Measurements from ENCODE around the gene IGF1. TPM values are rescaled to one million over a fixed set of nuclear protein-coding genes. Genes with fewer than 3 reads are reported as not detected.
"Not testable (repeated sequence)": the region's sequence is repeated elsewhere in the genome, so short reads cannot be mapped to it uniquely, and the experiment has no call there.

The IGF1 gene
- total RNA-seq, 1 donor from 2014 or later = 20.1 TPM

GRCh38 chr12:102407776-102408486 lies 72.4 kb downstream of the IGF1 start:
- DNase-seq (ENCODE audit: low spot score) = no peak
- intact Hi-C loops (cut with DNase I) = no loop called here

DNA sequence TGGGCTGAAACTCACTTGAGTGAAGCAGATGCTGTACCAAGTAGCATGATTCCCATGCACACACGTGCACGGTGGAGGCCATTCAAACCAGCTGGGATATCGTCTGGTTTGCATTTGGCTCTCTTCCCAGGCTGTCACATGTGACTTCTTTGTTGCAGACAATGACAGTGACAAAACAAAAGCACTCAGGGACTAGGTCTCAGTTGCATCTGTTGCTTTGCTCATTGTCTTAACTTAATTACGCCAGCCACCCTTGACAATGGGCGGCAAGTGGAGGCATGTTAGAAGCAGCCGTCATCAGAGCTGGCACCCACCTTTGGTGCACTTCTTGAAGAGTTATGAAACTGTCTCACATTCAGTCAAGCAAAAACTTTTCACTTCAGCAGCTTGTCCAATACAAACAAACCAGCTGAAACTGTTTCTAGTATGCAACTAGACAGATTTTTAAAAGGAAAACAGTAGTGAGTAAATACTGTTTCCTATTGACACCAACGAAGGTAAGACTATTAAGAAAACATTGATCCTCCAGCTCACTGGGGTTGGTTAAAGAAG lies 74.3 kb downstream of the IGF1 start:
- DNase-seq (ENCODE audit: low spot score) = no peak
- intact Hi-C loops (cut with DNase I) = no loop called here

GRCh38 chr12:102401087-102401486 lies 79.3 kb downstream of the IGF1 start:
- intact Hi-C loops (cut with DNase I) = no loop called here
- DNase-seq (ENCODE audit: low spot score) = no peak

- intact Hi-C loops (cut with DNase I) = no loop called here
- no peak for DNase-seq (ENCODE audit: low spot score)
Measured at GRCh38 chr12:102399653-102400052, 80.7 kb downstream of the IGF1 start.

DNA sequence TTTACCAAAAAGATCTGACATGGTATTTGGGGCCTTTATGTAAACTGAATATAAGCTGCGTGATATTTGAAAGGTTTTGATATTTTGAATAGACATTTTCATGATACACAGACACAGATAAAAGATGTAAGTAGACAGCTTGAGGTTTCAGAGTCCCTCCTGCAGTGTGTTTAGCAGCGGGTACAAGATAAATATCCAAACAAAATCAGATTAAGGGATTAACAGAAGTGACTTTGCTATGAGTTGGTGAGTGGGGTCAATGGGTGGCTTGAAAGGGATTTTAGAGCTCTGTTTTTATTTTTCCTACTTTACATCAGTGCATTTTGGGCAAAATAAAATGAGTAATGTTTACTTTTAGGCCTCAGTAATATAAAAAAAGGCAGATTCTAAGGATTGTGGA lies 84.1 kb downstream of the IGF1 start:
- no peak for DNase-seq (ENCODE audit: low spot score)
- intact Hi-C loops (cut with DNase I) = no loop called here

- DNase-seq (ENCODE audit: low spot score) = no peak
- intact Hi-C loops (cut with DNase I) = no loop called here
Measured at GRCh38 chr12:102394200-102394599, 86.2 kb downstream of the IGF1 start.

DNA sequence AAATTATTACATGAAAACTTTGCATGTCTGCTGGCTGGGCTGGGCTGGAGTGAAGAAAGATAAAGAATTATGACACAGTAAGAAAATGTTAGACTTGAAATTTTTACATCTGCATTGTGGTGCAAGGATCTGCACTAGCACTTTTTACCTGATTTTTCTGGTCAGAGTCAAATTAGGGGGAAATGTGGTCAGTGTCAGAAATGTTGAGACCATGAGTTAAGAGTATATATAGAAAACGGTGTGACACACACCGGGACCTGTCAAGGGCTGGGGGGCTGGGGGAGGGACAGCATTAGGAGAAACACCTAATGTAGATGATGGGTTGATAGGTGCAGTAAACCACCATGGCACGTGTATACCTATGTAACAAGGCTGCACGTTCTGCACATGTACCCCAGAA lies 90.3 kb downstream of the IGF1 start:
- intact Hi-C loops (cut with DNase I) = no loop called here
- DNase-seq (ENCODE audit: low spot score) = no peak

DNA sequence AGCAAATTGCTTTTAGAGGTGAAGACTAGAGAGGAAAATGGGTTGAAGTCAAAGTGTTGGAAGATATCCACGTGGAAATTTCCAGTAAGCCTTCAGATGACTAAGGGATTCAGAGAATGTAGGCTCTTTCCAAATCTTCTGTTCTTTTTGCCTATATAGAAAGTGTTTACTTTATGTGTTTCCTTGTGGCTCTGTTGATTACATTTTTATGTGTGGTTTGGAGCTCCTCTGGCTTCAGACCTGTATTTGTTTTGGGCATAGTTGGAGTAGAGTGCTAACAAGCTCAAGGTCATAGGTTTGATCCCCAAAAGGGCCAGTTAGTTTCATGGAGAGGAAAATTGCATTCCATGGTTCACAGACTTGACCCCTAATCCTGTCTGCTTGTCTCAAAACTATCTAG lies 91.9 kb downstream of the IGF1 start:
- DNase-seq (ENCODE audit: low spot score) = no peak
- intact Hi-C loops (cut with DNase I) = no loop called here

DNA sequence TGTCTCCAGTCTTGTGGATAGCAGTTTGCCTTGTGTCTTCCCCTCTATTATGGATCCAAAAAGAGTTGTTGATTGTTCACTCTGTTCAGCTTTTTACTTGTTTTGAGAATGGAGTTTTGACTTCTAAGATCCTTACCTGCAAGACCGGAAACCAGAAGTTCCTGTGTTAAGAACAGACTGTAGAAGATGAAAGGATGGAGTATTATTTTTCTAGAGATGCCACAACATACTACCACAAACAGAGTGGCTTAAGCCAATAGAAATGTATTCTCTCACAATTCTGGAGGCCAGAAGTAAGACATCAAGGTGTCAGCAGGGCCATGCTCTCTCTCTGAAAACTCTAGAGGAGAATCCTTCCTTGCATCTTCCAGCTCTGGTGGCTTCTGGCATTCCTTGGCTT lies 95.0 kb downstream of the IGF1 start:
- intact Hi-C loops (cut with DNase I) = no loop called here
- no peak for DNase-seq (ENCODE audit: low spot score)

DNA sequence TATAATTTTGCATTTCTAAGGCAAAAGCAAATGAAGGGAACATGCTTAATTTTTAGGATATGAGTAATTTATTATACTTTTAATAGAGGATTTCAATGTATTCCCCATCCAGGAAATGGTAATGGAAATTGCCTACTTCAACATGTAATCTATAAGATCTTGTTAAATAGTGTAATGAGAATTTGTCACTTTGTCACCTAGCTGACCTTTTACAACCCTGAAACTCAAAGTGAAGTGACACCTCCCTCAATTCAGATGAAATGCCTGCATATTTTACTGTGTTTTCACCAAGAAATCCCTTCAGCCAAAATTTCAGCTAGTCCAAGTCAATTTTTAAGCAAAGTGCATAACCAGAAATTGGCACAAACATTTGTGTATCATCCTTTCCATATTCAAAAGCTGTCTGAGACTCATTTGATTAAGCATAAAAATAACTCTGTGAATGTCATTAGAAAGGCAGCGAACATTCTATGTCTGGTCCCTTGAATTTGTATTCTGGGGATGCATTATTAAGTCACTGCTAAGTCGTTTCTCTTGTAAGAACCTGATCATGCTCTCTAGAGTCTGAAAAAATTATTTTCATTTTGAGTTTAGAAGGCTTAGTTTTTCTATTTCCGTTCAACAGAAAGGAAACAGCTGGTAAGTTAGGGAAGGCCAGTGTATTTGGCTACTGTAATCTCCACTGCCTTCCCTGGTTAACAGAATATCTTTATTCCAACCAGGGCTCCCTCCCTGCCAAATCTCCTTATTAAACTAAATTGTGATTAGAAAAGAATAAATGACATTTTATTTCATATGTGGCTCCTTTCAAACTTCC lies 100.8 kb downstream of the IGF1 start:
- intact Hi-C loops (cut with DNase I) = no loop called here
- DNase-seq (ENCODE audit: low spot score) = no peak

DNA sequence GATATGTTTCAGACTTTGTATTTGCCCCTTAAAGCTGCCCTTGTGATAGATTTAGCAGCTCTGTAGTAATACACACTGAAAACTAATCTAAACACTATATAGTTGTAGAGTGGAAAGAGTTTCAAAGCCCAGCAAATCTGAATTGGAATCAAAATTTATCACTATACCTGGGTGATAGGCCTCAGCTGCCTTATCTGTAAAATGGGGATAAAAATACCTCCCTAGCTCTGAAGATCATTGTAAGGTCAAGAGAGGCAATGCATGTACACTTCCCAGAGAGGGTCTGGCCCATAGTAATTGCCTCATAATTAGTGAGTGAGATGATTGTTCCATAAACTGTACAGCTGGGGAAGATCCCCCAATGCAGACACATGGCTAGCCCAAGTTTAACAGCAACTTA lies 103.6 kb downstream of the IGF1 start:
- intact Hi-C loops (cut with DNase I) = no loop called here
- DNase-seq (ENCODE audit: low spot score) = no peak

GRCh38 chr12:102376181-102376747 lies 104.1 kb downstream of the IGF1 start:
- DNase-seq (ENCODE audit: low spot score) = no peak
- intact Hi-C loops (cut with DNase I) = no loop called here

GRCh38 chr12:102374190-102374589 lies 106.2 kb downstream of the IGF1 start:
- intact Hi-C loops (cut with DNase I) = no loop called here
- DNase-seq (ENCODE audit: low spot score) = no peak

DNA sequence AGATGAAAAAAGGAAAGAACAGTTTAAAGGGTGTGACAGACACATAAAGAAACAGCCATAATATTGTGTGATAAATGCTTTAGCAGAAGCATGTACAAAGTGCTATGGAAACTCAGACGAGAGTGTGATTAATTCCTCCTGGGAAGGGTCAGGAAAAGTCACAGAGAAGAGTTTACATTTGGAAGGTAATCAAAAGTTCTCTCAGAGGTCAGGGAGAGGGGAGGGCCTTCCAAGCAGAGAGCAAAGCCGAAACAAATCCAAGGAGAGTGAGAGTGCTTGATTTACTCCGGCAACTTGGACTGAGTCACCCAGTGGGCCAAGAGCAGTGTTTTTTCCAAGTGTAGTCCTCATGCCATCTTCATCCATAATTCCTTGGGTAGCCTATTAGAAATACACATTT lies 108.3 kb downstream of the IGF1 start:
- intact Hi-C loops (cut with DNase I) = no loop called here
- DNase-seq (ENCODE audit: low spot score) = no peak

GRCh38 chr12:102371165-102371564 lies 109.2 kb downstream of the IGF1 start:
- intact Hi-C loops (cut with DNase I) = no loop called here
- no peak for DNase-seq (ENCODE audit: low spot score)

DNA sequence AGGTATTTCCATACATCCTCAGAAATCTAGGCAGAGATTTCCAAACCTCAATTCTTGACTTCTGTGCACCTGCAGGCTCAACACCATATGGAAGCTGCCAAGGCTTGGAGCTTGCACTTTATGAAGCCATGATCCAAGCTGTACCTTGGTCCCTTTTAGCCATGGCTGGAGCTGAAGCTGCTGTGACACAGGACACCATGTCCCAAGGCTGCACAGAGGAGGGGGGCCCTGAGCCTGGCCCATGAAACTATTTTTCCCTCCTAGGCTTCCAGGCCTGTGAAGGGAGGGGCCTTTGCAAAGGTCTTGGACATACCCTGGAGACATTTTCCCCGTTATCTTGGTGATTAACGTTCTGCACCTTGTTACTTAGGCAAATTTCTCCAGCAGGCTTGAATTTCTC lies 110.5 kb downstream of the IGF1 start:
- intact Hi-C loops (cut with DNase I) = no loop called here
- DNase-seq (ENCODE audit: low spot score) = no peak

DNA sequence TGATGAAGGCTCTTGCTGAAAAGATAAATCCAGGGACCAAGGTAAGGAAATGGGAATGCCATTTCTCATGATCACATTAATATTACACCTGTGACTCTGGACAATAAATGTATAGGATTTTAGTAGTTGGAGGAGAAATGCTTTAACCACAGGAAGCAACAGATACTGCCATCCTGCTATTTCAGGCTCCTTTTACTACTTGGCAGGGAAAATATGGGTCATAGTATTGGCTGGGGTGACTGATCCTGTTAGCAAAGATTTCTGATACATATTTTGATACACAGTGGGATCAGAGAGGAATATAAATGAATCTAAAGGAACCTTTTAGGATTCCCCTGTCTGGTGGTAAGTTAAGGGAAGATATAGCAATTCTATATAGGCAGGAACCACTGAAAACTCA lies 115.0 kb downstream of the IGF1 start:
- DNase-seq (ENCODE audit: low spot score) = no peak
- intact Hi-C loops (cut with DNase I) = no loop called here

- intact Hi-C loops (cut with DNase I) = no loop called here
- DNase-seq (ENCODE audit: low spot score) = no peak
Measured at GRCh38 chr12:102364709-102365108, 115.7 kb downstream of the IGF1 start.

DNA sequence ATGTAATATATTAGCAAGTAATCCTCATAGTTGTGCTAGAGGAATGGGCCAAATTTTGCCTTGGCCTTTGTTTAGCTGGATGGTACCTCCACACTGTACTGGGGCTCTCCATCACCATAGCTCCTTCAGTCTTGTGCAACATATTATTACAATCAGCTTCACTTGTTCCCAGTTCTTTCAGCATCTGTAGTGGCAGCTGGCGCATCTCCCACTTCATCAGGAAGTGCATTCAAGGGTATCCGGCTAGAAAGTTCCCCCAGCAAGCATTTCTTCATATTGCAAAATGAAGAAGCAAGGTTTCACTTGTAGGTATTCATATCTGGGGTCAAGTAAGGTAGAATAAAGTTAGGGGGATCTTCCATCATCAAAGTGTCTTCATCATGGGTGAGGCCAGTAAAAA lies 123.7 kb downstream of the IGF1 start:
- intact Hi-C loops (cut with DNase I) = no loop called here
- DNase-seq (ENCODE audit: low spot score) = no peak

DNA sequence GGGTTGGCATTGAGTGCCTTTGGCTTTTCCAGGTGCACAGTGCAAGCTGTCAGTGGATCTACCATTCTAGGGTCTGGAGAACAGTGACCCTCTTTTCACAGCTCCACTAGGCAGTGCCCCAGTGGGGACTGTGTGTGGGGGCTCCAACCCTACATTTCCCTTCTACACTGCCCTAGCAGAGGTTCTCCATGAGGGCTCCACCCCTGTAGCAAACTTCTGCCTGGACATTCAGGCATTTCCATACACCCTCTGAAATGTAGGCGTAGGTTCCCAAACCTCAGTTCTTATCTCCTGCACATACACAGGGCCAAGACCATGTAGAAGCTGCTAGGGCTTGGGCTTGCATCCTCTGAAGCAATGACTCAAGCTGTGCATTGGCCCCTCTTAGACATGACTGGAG lies 126.1 kb downstream of the IGF1 start:
- intact Hi-C loops (cut with DNase I); DNase-seq (ENCODE audit: low spot score): not testable (repeated sequence)

- intact Hi-C loops (cut with DNase I) = no loop called here
Measured at GRCh38 chr12:102351322-102351721, 129.0 kb downstream of the IGF1 start.

More at GRCh38 chr12:102351322-102351721, 129.0 kb downstream of the IGF1 start:
- no peak for DNase-seq (ENCODE audit: low spot score)
